Stimulated activated naive B cell treated with anti-CD40 and anti-IgM and Interleukin-4, amounts not matched to agents 10 μg/mL and 1 μg/mL and 100 μg/mL, for 72 hours (primary cell): ENCODE results near the gene GALNS.

Source experiments
- ATAC-seq, 2 donors: fragments of 150-1000 bp; cut with Tn5 transposase; replicated peaks; 2 replicates each; pipeline ENCODE4 v1.10.0; 2021; ENCODE audit warnings: moderate library complexity in 1 of 2
- DNase-seq: peaks from one replicate; pipeline ENCODE4 v3.0.0; 2021
- H3K27ac Mint-ChIP-seq: one replicate; pipeline ENCODE4 v1.8.0; 2022; ENCODE audit warnings: mild to moderate bottlenecking, mixed read lengths
- H3K27me3 Mint-ChIP-seq, 2 donors: one replicate each; pipeline ENCODE4 v1.8.0; 2022; ENCODE audit warnings: mixed read lengths in 2 of 2
- H3K36me3 Mint-ChIP-seq, 2 donors: one replicate each; pipeline ENCODE4 v1.8.0; 2022; ENCODE audit warnings: mixed read lengths in 2 of 2, mild to moderate bottlenecking in 1 of 2
- H3K4me1 Mint-ChIP-seq, 2 donors: one replicate each; pipeline ENCODE4 v1.8.0; 2022; ENCODE audit warnings: mixed read lengths in 2 of 2, mild to moderate bottlenecking in 1 of 2
- H3K4me3 Mint-ChIP-seq, 2 donors: one replicate each; pipeline ENCODE4 v1.8.0; 2022; ENCODE audit warnings: mild to moderate bottlenecking in 2 of 2, mixed read lengths in 2 of 2, moderate library complexity in 1 of 2
- H3K9me3 Mint-ChIP-seq, 2 donors: one replicate each; pipeline ENCODE4 v1.8.0; 2022; ENCODE audit warnings: mixed read lengths in 2 of 2, mild to moderate bottlenecking in 1 of 2

Gene GALNS

GRCh38 chr16:88810912-88811768, 45.6 kb downstream of the GALNS start:
- peak; percentile 58 for DNase-seq
- no peaks in the 10 kb centered on the region for H3K27me3 Mint-ChIP-seq
- H3K9me3 Mint-ChIP-seq: no peaks in the 10 kb centered on the region
- peaks cover 30 to 37% of the 10 kb centered on the region in 2 donors for H3K36me3 Mint-ChIP-seq
- H3K27ac Mint-ChIP-seq: peak overlapping the region; percentile 99
- peak; percentile 61 to 64 for ATAC-seq
- H3K4me1 Mint-ChIP-seq: peaks cover 13 to 56% of the 10 kb centered on the region in 2 donors
- H3K4me3 Mint-ChIP-seq: peak overlapping the region; percentile 94 to 95

- Mint-ChIP-seq H3K27me3 (no peaks in the 10 kb centered on the region), H3K9me3 (no peaks in the 10 kb centered on the region), H3K36me3 (peaks cover 30 to 37% of the 10 kb centered on the region in 2 donors), H3K4me3 (peak overlapping the region; percentile 94 to 95), H3K4me1 (peaks cover 13 to 48% of the 10 kb centered on the region in 2 donors), H3K27ac (peak overlapping the region; percentile 99)
- DNase-seq (no peak), ATAC-seq (peak in 1 of 2 donors; percentile 14)
Observed at GRCh38 chr16:88810166-88810911, 46.4 kb downstream of the GALNS start.

DNA sequence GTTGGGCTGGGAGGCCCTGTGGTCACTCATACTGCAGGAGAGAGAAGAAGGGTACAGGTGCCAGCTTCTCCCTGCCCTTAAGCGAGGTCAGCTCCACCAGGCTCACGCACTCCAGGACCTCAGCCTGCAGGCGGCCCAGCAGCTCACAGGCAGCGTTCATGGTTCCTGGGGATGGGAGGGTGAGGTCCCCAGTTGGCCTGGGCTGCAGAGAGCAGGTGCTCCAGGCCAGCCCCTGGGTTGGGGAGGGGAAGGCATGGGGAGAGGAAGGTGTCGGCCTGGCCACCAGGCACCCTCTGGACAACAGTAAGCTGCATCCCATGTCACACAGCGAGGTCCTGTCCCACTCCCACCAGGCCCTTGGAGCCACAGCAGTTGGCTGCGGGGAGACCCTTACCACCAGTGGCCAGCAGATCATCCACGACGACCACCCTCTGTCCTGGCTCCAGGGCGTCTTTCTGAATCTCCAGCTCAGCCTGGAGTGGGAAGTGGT, 47.0 kb downstream of the GALNS start:
- Mint-ChIP-seq H3K4me1 (peaks cover 13 to 49% of the 10 kb centered on the region in 2 donors), H3K4me3 (peak overlapping the region; percentile 94 to 95), H3K9me3 (no peaks in the 10 kb centered on the region), H3K27me3 (no peaks in the 10 kb centered on the region), H3K27ac (peak overlapping the region; percentile 99), H3K36me3 (peaks cover 31 to 41% of the 10 kb centered on the region in 2 donors)
- DNase-seq: no peak
- ATAC-seq: no peak

DNA sequence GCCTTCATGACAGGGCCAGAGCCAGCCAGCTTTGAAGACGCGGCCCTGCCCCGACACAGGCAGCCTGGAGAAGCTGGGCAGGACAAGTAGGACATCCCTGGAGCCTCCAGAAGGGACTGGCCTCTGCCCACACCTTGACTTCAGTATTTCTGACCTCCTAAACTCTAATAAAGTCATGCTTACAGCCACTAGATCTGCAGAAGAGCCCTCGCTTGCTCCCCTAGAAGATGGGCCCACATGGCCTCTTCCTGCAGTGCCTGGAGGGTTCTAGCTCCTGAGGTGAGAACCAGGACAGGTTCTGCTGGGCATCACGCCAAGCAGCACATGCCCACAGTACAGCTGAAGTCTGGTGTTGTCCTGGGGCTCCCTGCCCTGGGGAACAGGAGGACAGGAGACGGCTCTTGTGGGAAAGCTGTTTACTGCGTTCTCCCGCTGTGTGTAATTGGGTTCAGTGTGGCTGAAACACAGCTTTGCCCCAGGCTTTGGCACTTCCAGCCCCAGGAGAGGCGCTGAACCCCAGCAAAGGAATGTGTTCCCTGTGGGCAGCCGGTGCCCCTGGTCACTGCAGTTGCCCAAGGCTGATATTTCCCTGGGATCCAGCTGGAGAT, 47.6 kb downstream of the GALNS start:
- H3K4me1 Mint-ChIP-seq: peaks cover 17 to 54% of the 10 kb centered on the region in 2 donors
- peak overlapping the region; percentile 94 to 95 for H3K4me3 Mint-ChIP-seq
- H3K36me3 Mint-ChIP-seq: peaks cover 37 to 46% of the 10 kb centered on the region in 2 donors
- H3K9me3 Mint-ChIP-seq: no peaks in the 10 kb centered on the region
- peak overlapping the region; percentile 67 for H3K27ac Mint-ChIP-seq
- no peaks in the 10 kb centered on the region for H3K27me3 Mint-ChIP-seq
- no peak for ATAC-seq
- no peak for DNase-seq

- DNase-seq (no peak), ATAC-seq (no peak)
- Mint-ChIP-seq H3K9me3 (no peaks in the 10 kb centered on the region), H3K36me3 (peaks cover 38 to 48% of the 10 kb centered on the region in 2 donors), H3K27me3 (no peaks in the 10 kb centered on the region), H3K27ac (peak overlapping the region; percentile 77), H3K4me1 (peaks cover 18 to 57% of the 10 kb centered on the region in 2 donors), H3K4me3 (peak overlapping the region in 1 of 2 donors; percentile 41)
Observed at GRCh38 chr16:88807626-88808453, 48.9 kb downstream of the GALNS start.

GRCh38 chr16:88807142-88807625, 49.6 kb downstream of the GALNS start:
- peaks cover 38 to 48% of the 10 kb centered on the region in 2 donors for H3K36me3 Mint-ChIP-seq
- H3K4me1 Mint-ChIP-seq: peaks cover 18 to 56% of the 10 kb centered on the region in 2 donors
- peak overlapping the region; percentile 65 for H3K27ac Mint-ChIP-seq
- DNase-seq (no peak), ATAC-seq (no peak)
- peak overlapping the region; percentile 2 to 11 for H3K4me3 Mint-ChIP-seq
- no peaks in the 10 kb centered on the region for H3K9me3 Mint-ChIP-seq
- no peaks in the 10 kb centered on the region for H3K27me3 Mint-ChIP-seq

DNA sequence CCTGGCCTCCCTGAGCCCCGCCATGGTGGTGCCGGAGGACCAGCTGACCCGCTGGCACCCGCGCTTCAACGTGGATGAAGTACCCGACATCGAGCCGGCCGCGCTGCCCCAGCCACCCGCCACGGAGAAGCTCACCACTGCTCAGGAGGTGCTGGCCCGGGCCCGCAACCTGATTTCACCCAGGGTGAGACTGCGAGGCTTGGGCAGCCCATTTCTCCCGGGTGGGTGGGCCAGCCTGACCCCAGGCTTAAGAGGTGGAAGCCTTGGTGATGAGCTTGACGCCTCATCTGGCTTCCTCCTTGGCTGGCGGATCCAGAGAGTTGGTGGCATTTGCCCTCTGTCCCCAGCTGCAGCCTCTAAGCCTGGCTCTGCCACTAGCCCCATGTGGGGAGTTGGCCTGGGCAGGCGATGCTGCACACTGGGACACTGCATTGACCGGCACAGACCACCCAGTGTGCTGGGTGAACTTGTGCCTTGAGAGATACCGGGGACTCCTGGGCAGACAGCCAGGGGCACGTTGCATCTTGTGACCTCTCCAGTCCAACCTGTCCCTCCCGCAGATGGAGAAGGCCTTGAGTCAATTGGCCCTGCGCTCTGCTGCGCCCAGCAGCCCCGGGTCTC, 50.1 kb downstream of the GALNS start:
- ATAC-seq: no peak
- peaks cover 38 to 48% of the 10 kb centered on the region in 2 donors for H3K36me3 Mint-ChIP-seq
- H3K4me3 Mint-ChIP-seq: peak overlapping the region; percentile 2 to 11
- H3K27ac Mint-ChIP-seq: peak overlapping the region; percentile 65
- no peaks in the 10 kb centered on the region for H3K27me3 Mint-ChIP-seq
- no peaks in the 10 kb centered on the region for H3K9me3 Mint-ChIP-seq
- DNase-seq: no peak
- H3K4me1 Mint-ChIP-seq: peaks cover 17 to 51% of the 10 kb centered on the region in 2 donors

- no peak for DNase-seq
- ATAC-seq: no peak
- no peaks in the 10 kb centered on the region for H3K27me3 Mint-ChIP-seq
- H3K4me1 Mint-ChIP-seq: peaks cover 17 to 55% of the 10 kb centered on the region in 2 donors
- no peak overlapping the region for H3K27ac Mint-ChIP-seq
- H3K36me3 Mint-ChIP-seq: peaks cover 38 to 43% of the 10 kb centered on the region in 2 donors
- no peak overlapping the region for H3K4me3 Mint-ChIP-seq
- H3K9me3 Mint-ChIP-seq: no peaks in the 10 kb centered on the region
Observed at GRCh38 chr16:88805887-88806393, 50.8 kb downstream of the GALNS start.

GRCh38 chr16:88805340-88805715, 51.4 kb downstream of the GALNS start:
- Mint-ChIP-seq H3K36me3 (peaks cover 36 to 37% of the 10 kb centered on the region in 2 donors), H3K4me3 (peak overlapping the region in 1 of 2 donors; percentile 63), H3K4me1 (peaks cover 21 to 52% of the 10 kb centered on the region in 2 donors), H3K9me3 (no peaks in the 10 kb centered on the region), H3K27ac (no peak overlapping the region), H3K27me3 (no peaks in the 10 kb centered on the region)
- no peak for DNase-seq
- no peak for ATAC-seq

DNA sequence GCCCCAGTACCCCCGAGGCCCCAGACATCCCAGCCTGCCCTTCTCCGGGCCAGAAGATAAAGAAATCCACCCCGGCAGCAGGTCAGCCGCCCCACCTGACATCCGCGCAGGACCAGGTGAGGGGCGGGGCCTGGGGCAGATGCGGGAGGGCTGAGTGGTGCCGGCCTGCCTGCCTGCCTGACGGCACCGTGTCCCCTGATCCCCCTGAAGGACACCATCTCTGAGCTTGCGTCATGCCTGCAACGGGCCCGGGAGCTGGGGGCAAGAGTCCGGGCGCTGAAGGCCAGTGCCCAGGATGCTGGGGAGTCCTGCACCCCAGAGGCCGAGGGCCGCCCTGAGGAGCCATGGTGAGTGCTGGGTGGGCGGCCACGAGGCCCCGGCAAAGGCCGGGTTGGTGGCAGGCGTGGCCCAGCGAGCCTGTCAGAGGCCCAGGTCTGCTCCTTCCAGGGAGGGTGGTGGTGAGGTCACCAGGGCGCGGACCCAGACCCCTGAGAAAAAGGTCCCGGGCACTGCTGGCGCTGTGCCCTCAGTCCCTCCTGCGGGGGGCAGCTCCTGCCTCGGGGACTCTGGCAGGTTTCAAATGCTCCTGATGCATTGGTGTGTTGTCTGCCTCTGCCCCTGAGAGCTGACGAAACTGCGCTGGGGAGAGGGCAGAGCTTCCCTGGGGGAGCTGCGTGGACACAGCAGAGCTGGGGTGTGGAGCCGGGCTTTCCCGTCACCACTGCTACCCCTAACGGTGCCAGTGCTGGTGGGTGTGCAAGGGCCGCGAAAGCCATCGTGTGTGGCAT, 52.0 kb downstream of the GALNS start:
- Mint-ChIP-seq H3K4me3 (peak overlapping the region; percentile 83 to 86), H3K27ac (peak overlapping the region; percentile 81), H3K9me3 (no peaks in the 10 kb centered on the region), H3K4me1 (peaks cover 21 to 46% of the 10 kb centered on the region in 2 donors), H3K36me3 (peaks cover 32% of the 10 kb centered on the region in 2 donors), H3K27me3 (no peaks in the 10 kb centered on the region)
- DNase-seq: no peak
- ATAC-seq: peak in 1 of 2 donors; percentile 16

DNA sequence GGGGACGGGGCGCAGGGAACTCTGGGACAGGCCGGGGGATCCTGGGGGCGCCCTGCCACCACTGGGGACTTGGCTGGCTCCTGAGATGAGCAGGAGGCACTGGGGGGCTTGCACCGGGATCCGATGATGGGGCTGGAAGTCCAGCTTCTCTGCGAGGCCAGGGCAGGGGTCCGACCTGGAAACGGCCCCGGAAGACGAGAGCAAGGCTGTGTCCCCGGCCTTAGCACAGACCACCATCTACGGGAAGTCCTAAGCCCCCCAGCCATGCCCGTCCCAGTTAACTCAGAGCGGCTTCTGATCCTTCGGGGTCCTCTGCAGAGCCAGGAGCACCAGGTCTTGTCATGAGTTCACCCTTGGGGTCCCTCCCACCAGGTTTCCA, 52.6 kb downstream of the GALNS start:
- Mint-ChIP-seq H3K36me3 (peaks cover 27 to 29% of the 10 kb centered on the region in 2 donors), H3K27ac (peak overlapping the region; percentile 81), H3K27me3 (no peaks in the 10 kb centered on the region), H3K4me1 (peaks cover 18 to 40% of the 10 kb centered on the region in 2 donors), H3K9me3 (no peaks in the 10 kb centered on the region), H3K4me3 (peak overlapping the region; percentile 83 to 86)
- DNase-seq: no peak
- ATAC-seq: peak in 1 of 2 donors; percentile 1

DNA sequence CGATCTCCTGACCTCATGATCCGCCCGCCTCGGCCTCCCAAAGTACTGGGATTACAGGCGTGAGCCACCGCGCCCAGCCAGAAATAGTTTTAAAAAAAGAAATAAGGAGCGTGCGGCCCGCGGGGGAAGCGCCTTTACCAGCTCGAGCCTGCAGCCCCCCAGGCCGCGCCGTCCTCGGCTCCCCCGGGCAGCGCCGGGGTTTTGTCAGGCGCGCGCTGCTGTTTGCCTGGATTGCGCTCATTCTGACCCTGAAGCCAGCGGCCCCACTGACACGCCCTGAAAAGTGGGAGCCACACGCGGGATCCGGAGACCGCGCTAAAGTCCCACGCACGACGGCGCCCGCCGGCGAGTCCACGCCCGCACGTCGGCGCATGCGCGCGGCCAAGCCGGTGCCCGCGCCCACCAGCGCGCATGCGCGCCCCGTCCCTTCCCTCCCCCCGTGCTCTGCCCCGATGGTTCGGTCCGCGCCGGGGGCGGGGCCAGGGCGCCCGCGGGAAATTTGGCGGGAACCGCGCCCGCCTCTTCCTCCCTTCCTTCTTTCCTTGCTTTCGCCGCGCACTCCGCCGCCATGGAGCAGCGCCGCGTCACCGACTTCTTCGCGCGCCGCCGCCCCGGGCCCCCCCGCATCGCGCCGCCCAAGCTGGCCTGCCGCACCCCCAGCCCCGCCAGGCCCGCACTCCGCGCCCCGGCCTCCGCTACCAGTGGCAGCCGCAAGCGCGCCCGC, 53.3 kb downstream of the GALNS start, which contains the start of gene CDT1:
CDT1 (plus strand) TSS at position 526 of the 724 bp plus-strand sequence; CDS start at position 569, 43 bp downstream.
- no peaks in the 10 kb centered on the region for H3K9me3 Mint-ChIP-seq
- H3K4me1 Mint-ChIP-seq: peaks cover 18 to 38% of the 10 kb centered on the region in 2 donors
- H3K4me3 Mint-ChIP-seq: peak within 1 kb of the TSS; percentile 83 to 86
- H3K27ac Mint-ChIP-seq: peak within 1 kb of the TSS; percentile 95
- no peaks in the 10 kb centered on the region for H3K27me3 Mint-ChIP-seq
- H3K36me3 Mint-ChIP-seq: peaks cover 24% of the 10 kb centered on the region in 2 donors
- DNase-seq (peak; percentile 79), ATAC-seq (peak; percentile 42 to 52)
